ENCODE results near the gene ELOVL5. TPM values are rescaled to one million over a fixed set of nuclear protein-coding genes. Genes with fewer than 3 reads are reported as not detected.

The ELOVL5 gene
- total RNA-seq, 5 donors from 2014 or later (not counting 1 experiment from before 2014, with no cell fraction given) = 71.4 to 101 (median 86.5) TPM

DNA sequence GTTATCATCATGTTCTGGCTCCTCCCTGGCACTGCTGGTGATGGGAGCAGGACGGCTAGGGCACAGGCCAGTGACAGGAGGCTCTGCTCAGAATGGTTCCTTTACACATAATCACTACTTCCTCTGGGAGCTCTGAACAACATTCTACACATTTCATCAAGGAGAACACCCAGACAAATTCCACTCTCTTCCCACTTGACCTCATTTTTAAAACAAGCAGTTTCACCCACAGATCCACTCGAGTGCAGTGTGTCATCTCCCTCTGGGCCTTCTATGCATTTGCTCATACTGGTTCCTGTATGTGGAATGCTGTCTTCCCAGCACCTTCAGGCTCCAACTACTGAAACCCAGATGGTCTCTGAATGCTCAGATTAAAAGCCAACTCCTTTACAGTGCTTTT lies 84.8 kb downstream of the ELOVL5 start:
- H3K4me3 ChIP-seq (ENCODE audit: control insufficient read depth in 1 of 2, extremely low read depth in 1 of 2, low read length in 1 of 2) = no peak overlapping the region
- H3K9me3 Mint-ChIP-seq = no peaks in the 10 kb centered on the region
- H3K27me3 Mint-ChIP-seq = no peaks in the 10 kb centered on the region
- ATAC-seq (replicated peaks in 1 of 4) (no peak), DNase-seq (no peak)
- ChIA-PET POLR2A (no interaction called here), CTCF (interaction anchor here in 1 of 2 donors (0.6 kb wide), 1 partner anchor 94 kb away, joined by 3 read pairs; no protein-coding TSS in a partner anchor)
- WGBS (ENCODE audit: insufficient coverage) = 80% methylated on average over 2 of the region's 2 CpGs
- H3K9me3 ChIP-seq = no peaks in the 10 kb centered on the region
- no peak overlapping the region for H3K4me3 Mint-ChIP-seq
- no peaks in the 10 kb centered on the region for H3K4me1 ChIP-seq (ENCODE audit: control insufficient read depth in 1 of 2, extremely low read depth in 1 of 2, insufficient read depth in 2 of 2, low read length in 2 of 2)
- H3K36me3 Mint-ChIP-seq = peaks cover 71% of the 10 kb centered on the region
- H3K27me3 ChIP-seq (replicated peaks in 1 of 2; ENCODE audit: control insufficient read depth in 2 of 2, extremely low read depth in 1 of 2, insufficient read depth in 2 of 2, low read length in 1 of 2) = no peaks in the 10 kb centered on the region
- H3K4me1 Mint-ChIP-seq = peaks cover 0 to 9% (median 0%) of the 10 kb centered on the region in 3 donors
- H3K27ac ChIP-seq (ENCODE audit: low read length) = no peak overlapping the region
- H3K36me3 ChIP-seq (ENCODE audit: control insufficient read depth in 2 of 2, extremely low read depth in 1 of 2, insufficient read depth in 1 of 2, low read length in 1 of 2) = peaks cover 6 to 89% of the 10 kb centered on the region in 2 donors
- H3K27ac Mint-ChIP-seq = no peak overlapping the region

DNA sequence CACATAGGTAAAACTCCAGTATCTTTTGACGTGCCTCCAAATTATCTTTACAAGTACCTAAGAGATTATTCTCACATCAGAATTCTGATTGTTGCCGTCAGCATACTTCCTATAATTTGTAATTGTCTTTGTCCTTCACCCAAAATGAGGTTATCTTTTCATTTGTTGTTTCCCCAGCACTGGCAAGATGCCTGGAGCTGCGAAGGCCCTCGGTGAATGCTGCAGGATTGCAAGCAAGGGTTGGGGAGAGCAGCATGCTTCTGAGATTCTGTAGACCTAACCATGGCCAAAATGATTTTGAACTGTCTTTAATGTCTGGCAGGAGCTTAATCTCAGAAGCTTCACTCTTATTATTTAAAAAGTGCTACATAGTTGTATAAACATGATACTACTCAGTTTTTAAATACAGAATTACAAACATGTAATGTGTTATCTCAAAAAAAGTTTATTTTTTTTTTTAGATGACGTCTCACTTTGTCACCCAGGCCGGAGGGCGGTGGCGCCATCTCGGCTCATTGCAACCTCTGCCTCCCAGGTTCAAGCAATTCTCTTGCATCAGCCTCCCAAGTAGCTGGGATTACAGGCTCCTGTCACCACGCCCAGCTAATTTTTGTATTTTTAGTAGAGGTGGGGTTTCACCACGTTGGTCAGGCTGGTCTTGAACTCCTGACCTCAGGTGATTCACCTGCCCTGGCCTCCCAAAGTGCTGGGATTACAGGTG lies 88.7 kb downstream of the ELOVL5 start:
- H3K36me3 Mint-ChIP-seq = peaks cover 68% of the 10 kb centered on the region
- H3K36me3 ChIP-seq (ENCODE audit: control insufficient read depth in 2 of 2, extremely low read depth in 1 of 2, insufficient read depth in 1 of 2, low read length in 1 of 2) = peaks cover 6 to 56% of the 10 kb centered on the region in 2 donors
- 92% methylated on average over 2 of the region's 11 CpGs for WGBS (ENCODE audit: insufficient coverage)
- no peaks in the 10 kb centered on the region for H3K9me3 ChIP-seq
- no peak overlapping the region for H3K27ac Mint-ChIP-seq
- H3K4me3 Mint-ChIP-seq = no peak overlapping the region
- no peaks in the 10 kb centered on the region for H3K9me3 Mint-ChIP-seq
- DNase-seq = no peak
- ChIA-PET POLR2A (no interaction called here), CTCF (interaction anchor here (0.6 to 1.3 kb wide), 3 partner anchors 29 to 608 kb away, joined by 3 read pairs; no protein-coding TSS in a partner anchor)
- H3K4me3 ChIP-seq (ENCODE audit: control insufficient read depth in 1 of 2, extremely low read depth in 1 of 2, low read length in 1 of 2) = no peak overlapping the region
- no peaks in the 10 kb centered on the region for H3K4me1 ChIP-seq (ENCODE audit: control insufficient read depth in 1 of 2, extremely low read depth in 1 of 2, insufficient read depth in 2 of 2, low read length in 2 of 2)
- H3K27me3 Mint-ChIP-seq = no peaks in the 10 kb centered on the region
- H3K4me1 Mint-ChIP-seq = peaks cover 0 to 18% (median 0%) of the 10 kb centered on the region in 3 donors
- no peaks in the 10 kb centered on the region for H3K27me3 ChIP-seq (replicated peaks in 1 of 2; ENCODE audit: control insufficient read depth in 2 of 2, extremely low read depth in 1 of 2, insufficient read depth in 2 of 2, low read length in 1 of 2)
- H3K27ac ChIP-seq (ENCODE audit: low read length) = no peak overlapping the region
- ATAC-seq (replicated peaks in 1 of 4) = no peak

DNA sequence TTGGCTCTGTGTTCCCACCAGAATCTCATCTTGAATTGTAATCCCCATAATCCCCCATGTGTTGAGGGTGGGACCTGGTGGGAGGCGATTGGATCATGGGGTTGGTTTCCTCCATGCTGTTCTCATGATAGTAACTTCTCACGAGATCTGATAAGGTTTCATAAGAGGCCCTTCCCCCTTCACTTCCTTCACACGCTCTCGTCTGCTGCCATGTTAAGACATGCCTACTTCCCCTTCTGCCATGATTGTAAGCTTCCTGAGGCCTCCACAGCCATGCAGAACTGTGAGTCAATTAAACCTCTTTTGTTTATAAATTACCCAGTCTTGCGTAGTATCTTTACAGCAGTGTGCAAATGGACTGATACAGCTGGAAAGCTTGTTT lies 90.0 kb downstream of the ELOVL5 start:
- no peak overlapping the region for H3K27ac ChIP-seq (ENCODE audit: low read length)
- Mint-ChIP-seq H3K27ac (no peak overlapping the region), H3K27me3 (no peaks in the 10 kb centered on the region), H3K4me3 (no peak overlapping the region), H3K9me3 (no peaks in the 10 kb centered on the region), H3K4me1 (peaks cover 0 to 9% (median 0%) of the 10 kb centered on the region in 3 donors), H3K36me3 (peaks cover 65% of the 10 kb centered on the region)
- WGBS (ENCODE audit: insufficient coverage) = 88% methylated on average over 4 of the region's 5 CpGs
- no peaks in the 10 kb centered on the region for H3K9me3 ChIP-seq
- DNase-seq (no peak), ATAC-seq (replicated peaks in 1 of 4) (no peak)
- CTCF ChIA-PET = no interaction called here
- H3K4me1 ChIP-seq (ENCODE audit: control insufficient read depth in 1 of 2, extremely low read depth in 1 of 2, insufficient read depth in 2 of 2, low read length in 2 of 2) = no peaks in the 10 kb centered on the region
- POLR2A ChIA-PET = no interaction called here
- peaks cover 6 to 44% of the 10 kb centered on the region in 2 donors for H3K36me3 ChIP-seq (ENCODE audit: control insufficient read depth in 2 of 2, extremely low read depth in 1 of 2, insufficient read depth in 1 of 2, low read length in 1 of 2)
- no peaks in the 10 kb centered on the region for H3K27me3 ChIP-seq (replicated peaks in 1 of 2; ENCODE audit: control insufficient read depth in 2 of 2, extremely low read depth in 1 of 2, insufficient read depth in 2 of 2, low read length in 1 of 2)
- H3K4me3 ChIP-seq (ENCODE audit: control insufficient read depth in 1 of 2, extremely low read depth in 1 of 2, low read length in 1 of 2) = no peak overlapping the region

DNA sequence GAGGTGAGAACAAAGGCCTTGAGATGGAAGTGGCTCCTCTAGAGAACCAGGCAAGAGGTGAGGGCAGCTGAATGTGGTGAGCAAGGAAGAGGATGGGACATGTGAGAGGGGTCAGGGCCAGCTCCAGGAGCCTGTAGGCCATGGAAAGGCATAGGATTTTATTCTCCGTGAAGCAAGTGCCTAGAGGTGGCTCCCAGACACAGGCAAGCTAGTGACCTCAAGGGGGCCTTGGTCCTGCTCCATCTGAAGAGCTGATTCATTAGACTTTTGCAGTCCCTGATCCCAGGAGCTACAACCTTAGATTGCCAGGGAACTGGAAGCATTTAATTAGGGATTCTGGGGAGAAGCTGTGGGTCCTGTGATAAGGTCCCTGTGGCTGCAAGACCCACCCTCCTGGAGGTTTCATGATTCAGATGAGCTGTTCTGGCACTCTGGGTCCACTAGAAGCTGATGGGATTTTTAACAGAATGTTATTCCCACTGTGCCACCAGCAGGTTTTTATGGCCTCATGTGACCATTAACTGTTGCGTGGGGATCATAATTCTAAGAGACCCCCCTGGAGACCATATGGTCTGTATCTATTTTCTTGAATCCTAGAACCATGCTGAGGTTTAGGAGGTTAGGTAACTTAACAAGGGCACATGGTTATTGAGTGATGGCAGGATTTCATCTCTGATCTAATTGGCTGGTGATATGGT lies 90.5 kb downstream of the ELOVL5 start:
- Histone ChIP-seq H3K27ac (ENCODE audit: low read length) (no peak overlapping the region), H3K36me3 (ENCODE audit: control insufficient read depth in 2 of 2, extremely low read depth in 1 of 2, insufficient read depth in 1 of 2, low read length in 1 of 2) (peaks cover 6 to 39% of the 10 kb centered on the region in 2 donors), H3K27me3 (replicated peaks in 1 of 2; ENCODE audit: control insufficient read depth in 2 of 2, extremely low read depth in 1 of 2, insufficient read depth in 2 of 2, low read length in 1 of 2) (no peaks in the 10 kb centered on the region), H3K9me3 (no peaks in the 10 kb centered on the region), H3K4me1 (ENCODE audit: control insufficient read depth in 1 of 2, extremely low read depth in 1 of 2, insufficient read depth in 2 of 2, low read length in 2 of 2) (no peaks in the 10 kb centered on the region), H3K4me3 (ENCODE audit: control insufficient read depth in 1 of 2, extremely low read depth in 1 of 2, low read length in 1 of 2) (no peak overlapping the region)
- POLR2A ChIA-PET = no interaction called here
- Mint-ChIP-seq H3K27me3 (no peaks in the 10 kb centered on the region), H3K4me1 (peaks cover 0 to 9% (median 0%) of the 10 kb centered on the region in 3 donors), H3K36me3 (peaks cover 65% of the 10 kb centered on the region), H3K4me3 (no peak overlapping the region), H3K27ac (peak overlapping the region in 1 of 2 donors; percentile 2), H3K9me3 (no peaks in the 10 kb centered on the region)
- CTCF ChIA-PET = no interaction called here
- 100% methylated on average over 1 of the region's 2 CpGs for WGBS (ENCODE audit: insufficient coverage)
- DNase-seq (no peak), ATAC-seq (replicated peaks in 1 of 4) (no peak)

DNA sequence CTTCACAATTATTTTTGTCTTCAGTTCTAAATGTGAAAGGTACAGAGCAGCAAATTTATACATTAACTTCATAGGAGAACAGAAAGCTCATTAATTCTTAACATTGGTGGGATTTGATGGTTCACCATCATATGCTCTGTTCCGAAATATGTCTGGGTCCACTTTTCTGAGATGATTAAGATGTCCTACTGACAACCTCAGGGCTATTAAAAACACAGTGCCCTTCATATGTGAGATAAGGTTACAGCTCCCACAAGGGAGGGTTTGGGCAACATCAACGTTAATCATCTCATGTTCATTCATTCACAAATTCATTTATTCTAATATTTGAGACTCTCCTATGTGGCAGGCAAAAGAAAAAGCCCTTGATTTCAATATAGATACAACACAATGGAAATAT lies 91.2 kb downstream of the ELOVL5 start:
- H3K4me3 Mint-ChIP-seq = no peak overlapping the region
- H3K27me3 Mint-ChIP-seq = no peaks in the 10 kb centered on the region
- H3K9me3 Mint-ChIP-seq = no peaks in the 10 kb centered on the region
- H3K27ac Mint-ChIP-seq = peak overlapping the region in 1 of 2 donors; percentile 2
- no peaks in the 10 kb centered on the region for H3K27me3 ChIP-seq (replicated peaks in 1 of 2; ENCODE audit: control insufficient read depth in 2 of 2, extremely low read depth in 1 of 2, insufficient read depth in 2 of 2, low read length in 1 of 2)
- ChIA-PET CTCF (interaction anchor here (0.5 to 0.7 kb wide), 3 partner anchors 90 to 153 kb away, joined by 3 read pairs; no protein-coding TSS in a partner anchor), POLR2A (no interaction called here)
- H3K9me3 ChIP-seq = no peaks in the 10 kb centered on the region
- WGBS (ENCODE audit: insufficient coverage) = no CpG with 5 or more reads among the region's 2 CpGs
- ATAC-seq (replicated peaks in 1 of 4) (no peak), DNase-seq (no peak)
- no peaks in the 10 kb centered on the region for H3K4me1 ChIP-seq (ENCODE audit: control insufficient read depth in 1 of 2, extremely low read depth in 1 of 2, insufficient read depth in 2 of 2, low read length in 2 of 2)
- no peak overlapping the region for H3K27ac ChIP-seq (ENCODE audit: low read length)
- peaks cover 0 to 10% (median 0%) of the 10 kb centered on the region in 3 donors for H3K4me1 Mint-ChIP-seq
- peaks cover 6 to 35% of the 10 kb centered on the region in 2 donors for H3K36me3 ChIP-seq (ENCODE audit: control insufficient read depth in 2 of 2, extremely low read depth in 1 of 2, insufficient read depth in 1 of 2, low read length in 1 of 2)
- no peak overlapping the region for H3K4me3 ChIP-seq (ENCODE audit: control insufficient read depth in 1 of 2, extremely low read depth in 1 of 2, low read length in 1 of 2)
- H3K36me3 Mint-ChIP-seq = peaks cover 64% of the 10 kb centered on the region

DNA sequence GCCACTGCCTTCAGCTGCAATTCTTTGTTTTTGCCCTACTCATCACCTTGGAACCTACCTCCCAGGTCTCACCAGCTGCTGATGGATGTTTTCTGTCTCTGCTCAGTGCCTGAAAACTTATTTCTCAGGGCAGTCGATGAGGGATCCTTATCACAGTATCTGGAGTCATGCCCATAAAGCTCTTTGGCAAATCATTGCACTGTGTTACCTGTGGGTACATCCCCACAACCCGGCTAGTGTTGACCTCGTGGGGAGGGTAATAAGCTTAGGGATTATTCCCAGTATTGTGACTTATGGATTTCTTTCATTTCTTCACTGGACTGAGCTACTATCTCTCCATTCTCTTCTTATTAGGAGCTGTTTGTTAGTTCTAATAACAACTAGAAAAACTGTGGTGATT lies 91.7 kb downstream of the ELOVL5 start:
- ATAC-seq (replicated peaks in 1 of 4) = no peak
- peaks cover 59% of the 10 kb centered on the region for H3K36me3 Mint-ChIP-seq
- WGBS (ENCODE audit: insufficient coverage) = no CpG with 5 or more reads among the region's 3 CpGs
- peaks cover 0 to 13% (median 0%) of the 10 kb centered on the region in 3 donors for H3K4me1 Mint-ChIP-seq
- no peak for DNase-seq
- no peaks in the 10 kb centered on the region for H3K4me1 ChIP-seq (ENCODE audit: control insufficient read depth in 1 of 2, extremely low read depth in 1 of 2, insufficient read depth in 2 of 2, low read length in 2 of 2)
- ChIA-PET CTCF (interaction anchor here (0.5 to 0.7 kb wide), 5 partner anchors 89 to 643 kb away, joined by 3 to 4 read pairs (median 3); no protein-coding TSS in a partner anchor), POLR2A (no interaction called here)
- H3K36me3 ChIP-seq (ENCODE audit: control insufficient read depth in 2 of 2, extremely low read depth in 1 of 2, insufficient read depth in 1 of 2, low read length in 1 of 2) = peaks cover 6 to 30% of the 10 kb centered on the region in 2 donors
- H3K9me3 ChIP-seq = no peaks in the 10 kb centered on the region
- no peaks in the 10 kb centered on the region for H3K9me3 Mint-ChIP-seq
- no peak overlapping the region for H3K4me3 ChIP-seq (ENCODE audit: control insufficient read depth in 1 of 2, extremely low read depth in 1 of 2, low read length in 1 of 2)
- no peaks in the 10 kb centered on the region for H3K27me3 ChIP-seq (replicated peaks in 1 of 2; ENCODE audit: control insufficient read depth in 2 of 2, extremely low read depth in 1 of 2, insufficient read depth in 2 of 2, low read length in 1 of 2)
- no peak overlapping the region for H3K27ac ChIP-seq (ENCODE audit: low read length)
- H3K4me3 Mint-ChIP-seq = no peak overlapping the region
- no peaks in the 10 kb centered on the region for H3K27me3 Mint-ChIP-seq
- H3K27ac Mint-ChIP-seq = no peak overlapping the region
